HepG2 (cell line): ENCODE results near the gene OR8D1. TPM values are rescaled to one million over a fixed set of nuclear protein-coding genes. Genes with fewer than 3 reads are reported as not detected.

ENCODE experiments used
- ATAC-seq: fragments of 200-7000 bp; cut with Tn5 transposase; 3 replicates; pipeline ENCODE4 v1.9.1; 2020; ENCODE audit warnings: mild to moderate bottlenecking, moderate library complexity
- Bru-seq: library from RNA; stranded (reverse); fragments of 400-500 nt; gene quantifications from one replicate; lab custom pipeline; 2021; lab: Mats Ljungman, UMichigan
- BruChase-seq, 2 experiments: library from RNA; stranded (reverse); fragments of 400-500 nt; gene quantifications; one replicate each; lab custom pipeline; 2021; lab: Mats Ljungman, UMichigan
- BruUV-seq: library from RNA; stranded (reverse); fragments of 400-500 nt; replicated peaks from 2 replicates; lab custom pipeline; 2021; lab: Mats Ljungman, UMichigan
- CTCF ChIA-PET: fragments of 300-600 bp; formaldehyde crosslinking; extraction: SDS; loops from one replicate; lab custom pipeline; 2021; ENCODE audit warnings: low total read pairs, inconsistent platforms, low intra/inter-chr PET ratio; lab: Yijun Ruan, JAX
- POLR2A ChIA-PET: fragments of 350-600 bp; sonication (Branson Sonifier 250); formaldehyde crosslinking; loops from one replicate; lab custom pipeline; 2020; ENCODE audit warnings: antibody characterized with exemption, inconsistent platforms; lab: Yijun Ruan, JAX
- DNase-seq: peaks from one replicate; pipeline ENCODE4 v3.0.0-alpha.2; 2015; ENCODE audit warnings: low spot score
- FAIRE-seq: peaks from 3 replicates; lab custom pipeline; 2011; peaks lifted over from hg19 to GRCh38; lab: Jason Lieb, UNC
- H2AFZ ChIP-seq: one replicate; pipeline ENCODE4 v1.6.1; 2011; ENCODE audit warnings: low read length, inconsistent platforms
- H3K27ac ChIP-seq: fragments of 300-600 bp; 3 replicates; pipeline ENCODE4 v1.8.0; 2011; ENCODE audit warnings: mixed run types, mild to moderate bottlenecking, mixed read lengths, low read length, inconsistent platforms; ENCODE audit not compliant: insufficient read depth; ENCODE audit errors: extremely low read length
- H3K27me3 ChIP-seq, 2 experiments: fragments of 200-600 bp in 1 of 2; 2 replicates in 1 of 2; 3 replicates in 1 of 2; pipeline versions ENCODE4 v1.6.0 to v1.8.0; 2011; ENCODE audit warnings: low read length in 2 of 2, mild to moderate bottlenecking in 2 of 2, moderate library complexity in 2 of 2, inconsistent platforms in 1 of 2; ENCODE audit not compliant: insufficient read depth in 2 of 2, control insufficient read depth in 1 of 2
- H3K36me3 ChIP-seq, 2 experiments: fragments of 200-600 bp in 1 of 2; replicated peaks in 1 of 2; 2 replicates in 1 of 2; 3 replicates in 1 of 2; pipeline versions ENCODE4 v1.5.1 to v1.8.0; 2011; ENCODE audit warnings: low read length in 2 of 2, inconsistent platforms in 1 of 2; ENCODE audit not compliant: insufficient read depth in 2 of 2, control insufficient read depth in 1 of 2
- H3K4me1 ChIP-seq: 2 replicates; pipeline ENCODE4 v1.5.1; 2012; ENCODE audit warnings: low read length, inconsistent platforms; ENCODE audit not compliant: insufficient read depth
- H3K4me2 ChIP-seq: 2 replicates; pipeline ENCODE4 v1.6.0; 2011; ENCODE audit warnings: low read depth, low read length, inconsistent platforms
- H3K4me3 ChIP-seq, 3 experiments: fragments of 200-600 bp in 1 of 3; sonication (generic), shearing (Covaris generic) in 1 of 3; replicated peaks in 1 of 3; 2 replicates each; pipeline ENCODE4 v1.5.1; 2011 to 2016; ENCODE audit warnings: low read length in 3 of 3, inconsistent platforms in 2 of 3, low read depth in 2 of 3, mild to moderate bottlenecking in 2 of 3, control low read depth in 1 of 3, mixed read lengths in 1 of 3; ENCODE audit not compliant: insufficient read depth in 1 of 3
- H3K79me2 ChIP-seq: one replicate; pipeline ENCODE4 v1.6.1; 2011; ENCODE audit warnings: low read length, inconsistent platforms; ENCODE audit not compliant: insufficient read depth
- H3K9ac ChIP-seq: 2 replicates; pipeline ENCODE4 v1.6.0; 2011; ENCODE audit warnings: mild to moderate bottlenecking, low read depth, low read length, inconsistent platforms; ENCODE audit not compliant: insufficient read depth
- H3K9me3 ChIP-seq: 2 replicates; pipeline ENCODE4 v1.5.1; 2012; ENCODE audit warnings: mild to moderate bottlenecking, low read length
- H4K20me1 ChIP-seq: 2 replicates; pipeline ENCODE4 v1.6.0; 2011; ENCODE audit warnings: inconsistent platforms, mild to moderate bottlenecking, low read length, moderate library complexity; ENCODE audit not compliant: insufficient read depth
- ATRX ChIP-seq: sonication (generic); formaldehyde crosslinking; IDR thresholded peaks from 2 replicates; pipeline ENCODE4 v1.4.0; 2020; ENCODE audit warnings: missing genetic modification reagents, borderline replicate concordance
- GATAD1 ChIP-seq: IDR thresholded peaks from 2 replicates; pipeline ENCODE4 v1.6.1; 2016; ENCODE audit warnings: missing genetic modification reagents, missing compliant biosample characterization
- KAT7 ChIP-seq: IDR thresholded peaks from 2 replicates; pipeline ENCODE4 v1.6.1; 2018; ENCODE audit warnings: borderline replicate concordance, missing compliant biosample characterization
- KLF11 ChIP-seq: IDR thresholded peaks from 2 replicates; pipeline ENCODE4 v1.6.1; 2016; ENCODE audit warnings: missing compliant biosample characterization
- ZBTB4 ChIP-seq: sonication (generic); formaldehyde crosslinking; IDR thresholded peaks from 2 replicates; pipeline ENCODE4 v1.4.0; 2020; ENCODE audit warnings: missing genetic modification reagents, mild to moderate bottlenecking, borderline replicate concordance
- ZNF30 ChIP-seq: sonication (generic); formaldehyde crosslinking; IDR thresholded peaks from 2 replicates; pipeline ENCODE4 v1.5.0; 2020; ENCODE audit warnings: mild to moderate bottlenecking, missing genetic modification reagents
- ZNF496 ChIP-seq: sonication (generic); formaldehyde crosslinking; IDR thresholded peaks from 2 replicates; pipeline ENCODE4 v1.8.1; 2023; ENCODE audit warnings: mild to moderate bottlenecking, moderate library complexity, missing genetic modification reagents; ENCODE audit not compliant: insufficient replicate concordance
- ZNF674 ChIP-seq: sonication (generic); formaldehyde crosslinking; IDR thresholded peaks from 2 replicates; pipeline ENCODE4 v1.5.0; 2020; ENCODE audit warnings: low read depth, mild to moderate bottlenecking, missing genetic modification reagents
- ZNF704 ChIP-seq: sonication (generic); formaldehyde crosslinking; IDR thresholded peaks from 2 replicates; pipeline ENCODE4 v1.8.1; 2023; ENCODE audit warnings: mild to moderate bottlenecking, inconsistent platforms, moderate library complexity, missing genetic modification reagents, borderline replicate concordance
- WGBS: methylation state at CpG from one replicate; pipeline ENCODE4 v1.1.6; 2017; ENCODE audit warnings: low lambda C conversion rate; 5-methylcytosine and 5-hydroxymethylcytosine counted together
- in situ Hi-C: cut with HindIII; loops from 2 replicates; pipeline ENCODE4 v1.10.0; 2017; ENCODE audit warnings: low pct_unique_long_range_greater_than_20kb; ENCODE audit not compliant: extremely low pct_ligation_motif_present
- intact Hi-C: fragments of 100-400 bp; cut with micrococcal nuclease; formaldehyde crosslinking; loops from one replicate; pipeline ENCODE4 v1.10.0; 2022; ENCODE audit not compliant: unreplicated experiment
- long read RNA-seq, 2 experiments: library from RNA in 1 of 2; library from polyadenylated mRNA in 1 of 2; stranded (forward) in 1 of 2; unstranded in 1 of 2; transcript quantifications; one replicate each; pipeline ENCODE4 v2.0.0, GENCODE V29; 2019 to 2022
- polyA minus RNA-seq, 3 experiments: library from RNA; depleted of rRNA, polyadenylated mRNA; stranded (reverse); fragments of >200 nt; gene quantifications; 2 replicates each; pipeline ENCODE4 v1.2.3, GENCODE V29; 2011; ENCODE audit warnings: low replicate concordance in 1 of 3
- polyA plus RNA-seq, 8 experiments: library from polyadenylated mRNA; depleted of rRNA in 3 of 8; stranded (reverse) in 7 of 8; unstranded in 1 of 8; fragments of >200 nt; fragmentation: Illumina TruSeq in 4 of 8; extraction: Trizol in 4 of 8; gene quantifications; 2 replicates each; pipeline versions ENCODE4 v1.2.1 to v1.2.3, GENCODE V29; 2011 to 2016; ENCODE audit warnings: low read depth in 4 of 8, missing spikeins in 1 of 8, mixed read lengths in 1 of 8; ENCODE audit not compliant: insufficient read depth in 1 of 8
- total RNA-seq, 5 experiments: library from RNA; depleted of rRNA; stranded (reverse); fragments of >200 nt; fragmentation: Illumina TruSeq; extraction: Trizol; gene quantifications; 2 replicates each; pipeline ENCODE4 v1.2.3, GENCODE V29; 2016; ENCODE audit warnings: low read depth in 1 of 5
- TF ChIP-seq, protein P1 (sequence below): sonication (generic); formaldehyde crosslinking; IDR thresholded peaks from 2 replicates; pipeline ENCODE4 v1.5.1; 2020; ENCODE audit warnings: mild to moderate bottlenecking, missing genetic modification reagents, moderate library complexity

Gene OR8D1
- total RNA-seq (2016; rRNA removed; fragmentation: Illumina TruSeq; extraction: Trizol): not detected in 2 replicates
- not detected in 2 replicates for total RNA-seq (2016; cell fraction: cytosol; rRNA removed; fragmentation: Illumina TruSeq; extraction: Trizol; ENCODE audit: low read depth)
- not detected in 2 replicates for total RNA-seq (2016; cell fraction: insoluble cytoplasmic fraction; rRNA removed; fragmentation: Illumina TruSeq; extraction: Trizol)
- not detected in 2 replicates for total RNA-seq (2016; cell fraction: membrane; rRNA removed; fragmentation: Illumina TruSeq; extraction: Trizol)
- not detected in 2 replicates for total RNA-seq (2016; cell fraction: nucleus; rRNA removed; fragmentation: Illumina TruSeq; extraction: Trizol)
- not detected in 2 replicates for polyA plus RNA-seq (2011; rRNA removed)
- polyA plus RNA-seq (2011; cell fraction: cytosol; rRNA removed): not detected in 2 replicates
- not detected in 2 replicates for polyA plus RNA-seq (2011; cell fraction: nucleus; rRNA removed)
- not detected in 2 replicates for polyA plus RNA-seq (2012)
- not detected in 2 replicates for polyA plus RNA-seq (2016; cell fraction: cytosol; fragmentation: Illumina TruSeq; extraction: Trizol; ENCODE audit: low read depth)
- not detected in 2 replicates for polyA plus RNA-seq (2016; cell fraction: insoluble cytoplasmic fraction; fragmentation: Illumina TruSeq; extraction: Trizol; ENCODE audit: low read depth)
- polyA plus RNA-seq (2016; cell fraction: membrane; fragmentation: Illumina TruSeq; extraction: Trizol; ENCODE audit: low read depth): not detected in 2 replicates
- polyA plus RNA-seq (2016; cell fraction: nucleus; fragmentation: Illumina TruSeq; extraction: Trizol; ENCODE audit: insufficient read depth, low read depth): not detected in 2 replicates
- polyA minus RNA-seq (2011; rRNA and poly(A)+ RNA removed; ENCODE audit: low replicate concordance): 1.2 TPM in 1 of 2 replicates, not detected in the other
- polyA minus RNA-seq (2011; cell fraction: cytosol; rRNA and poly(A)+ RNA removed): not detected in 2 replicates
- not detected in 2 replicates for polyA minus RNA-seq (2011; cell fraction: nucleus; rRNA and poly(A)+ RNA removed)
- not detected for Bru-seq, nascent RNA
- not detected for BruChase-seq, experiment 1, labeled RNA remaining after a 6-hour chase
- not detected for BruChase-seq, experiment 2, labeled RNA remaining after a 2-hour chase
- long read RNA-seq, experiment 1: 0 reads
- long read RNA-seq, experiment 2: 0 reads

DNA sequence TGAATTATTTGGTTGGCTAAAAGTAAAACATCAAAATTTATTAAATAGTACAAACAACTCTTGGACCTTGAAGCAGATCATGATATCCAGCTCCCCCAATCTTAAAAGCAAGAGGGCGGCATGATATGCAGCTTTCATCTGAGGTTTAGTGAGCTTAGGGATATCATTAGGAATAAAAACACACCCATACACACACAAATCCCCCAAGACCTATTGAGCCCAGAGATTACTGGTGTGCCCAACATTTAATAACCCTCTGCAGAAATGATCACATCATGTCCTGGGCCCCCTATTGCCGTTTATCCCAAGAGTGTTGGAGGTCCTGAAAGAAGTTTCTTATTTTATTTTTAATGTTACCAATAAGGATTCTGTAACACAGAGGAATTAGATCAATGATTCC lies at the start of gene OR8D1:
Gene OR8D1 (minus strand): TSS at position 101 of the 400 bp plus-strand sequence. CDS start 3,183 bp downstream, outside the sequence.
- no peaks in the 10 kb centered on the region for H3K4me1 ChIP-seq
- intact Hi-C loops (no loop called here), in situ Hi-C loops (no loop called here)
- no peaks in the 10 kb centered on the region for H3K27me3 ChIP-seq
- no peak within 1 kb of the TSS for H3K4me2 ChIP-seq
- CTCF ChIA-PET: no interaction called here
- no peak within 1 kb of the TSS for H3K27ac ChIP-seq
- BruUV-seq: no TSS peak
- POLR2A ChIA-PET: no interaction called here
- no peak within 1 kb of the TSS for H3K9ac ChIP-seq
- no peaks in the 10 kb centered on the region for H3K79me2 ChIP-seq
- no peak for ATAC-seq
- no peaks in the 10 kb centered on the region for H3K36me3 ChIP-seq
- no peak for FAIRE-seq
- no peaks in the 10 kb centered on the region for H4K20me1 ChIP-seq
- no peaks in the 10 kb centered on the region for H3K9me3 ChIP-seq
- H2AFZ ChIP-seq: no peak within 1 kb of the TSS
- 19% methylated on average over 2 of the region's 2 CpGs for WGBS
- no peak within 1 kb of the TSS for H3K4me3 ChIP-seq
- DNase-seq: no peak
- TF ChIP-seq ZNF704 (CRISPR knock-in tag): no peak
- no peak for TF ChIP-seq GATAD1
- TF ChIP-seq ZBTB4: no peak
- TF ChIP-seq KLF11 (CRISPR knock-in tag): no peak
- TF ChIP-seq KAT7 (CRISPR knock-in tag): no peak
- TF ChIP-seq, protein P1, sequence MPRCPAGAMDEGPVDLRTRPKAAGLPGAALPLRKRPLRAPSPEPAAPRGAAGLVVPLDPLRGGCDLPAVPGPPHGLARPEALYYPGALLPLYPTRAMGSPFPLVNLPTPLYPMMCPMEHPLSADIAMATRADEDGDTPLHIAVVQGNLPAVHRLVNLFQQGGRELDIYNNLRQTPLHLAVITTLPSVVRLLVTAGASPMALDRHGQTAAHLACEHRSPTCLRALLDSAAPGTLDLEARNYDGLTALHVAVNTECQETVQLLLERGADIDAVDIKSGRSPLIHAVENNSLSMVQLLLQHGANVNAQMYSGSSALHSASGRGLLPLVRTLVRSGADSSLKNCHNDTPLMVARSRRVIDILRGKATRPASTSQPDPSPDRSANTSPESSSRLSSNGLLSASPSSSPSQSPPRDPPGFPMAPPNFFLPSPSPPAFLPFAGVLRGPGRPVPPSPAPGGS (CRISPR knock-in tag): no peak
- TF ChIP-seq ATRX: no peak
- no peak for TF ChIP-seq ZNF674 (CRISPR knock-in tag)
- no peak for TF ChIP-seq ZNF496 (CRISPR knock-in tag)
- no peak for TF ChIP-seq ZNF30 (CRISPR knock-in tag)
